Measurements from ENCODE around the gene MOV10L1.

GRCh38 chr22:50048836-50049235 is 41.0 kb upstream of the MOV10L1 start:
- TF ChIP-seq EZH2 (IDR thresholded peaks at IDR 0.05; ENCODE audit: low read length, missing control alignments): no peak
- TF ChIP-seq CTCF (conservative IDR thresholded peaks at IDR 0.05 in 1 of 2, IDR thresholded peaks at IDR 0.05 in 1 of 2; ENCODE audit: low read depth in 1 of 2, low read length in 2 of 2): no peak

Measured in fibroblast of lung (primary cell).